ENCODE measurements around the gene IPMK.

DNA sequence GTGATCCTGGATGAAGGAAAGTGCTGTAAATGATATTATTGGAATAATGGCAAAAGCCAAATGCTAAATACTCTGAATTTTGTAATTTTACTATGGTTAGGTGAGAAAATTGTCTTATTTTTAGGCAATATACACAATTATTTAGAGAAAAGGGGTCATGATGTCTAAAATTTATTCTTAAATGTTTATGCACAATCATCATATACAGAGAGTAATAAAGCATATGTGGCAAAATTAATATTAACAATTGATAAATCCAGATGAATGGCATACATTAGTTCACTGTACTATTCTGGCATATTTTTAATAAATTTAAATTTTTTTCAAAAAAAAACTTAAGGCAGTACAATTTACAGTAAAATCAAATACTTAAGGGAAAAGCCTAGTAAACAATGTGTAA, 7.4 kb downstream of the IPMK start:
- TF ChIP-seq CTCF (IDR thresholded peaks at IDR 0.05; ENCODE audit: extremely low read depth in 1 of 2, insufficient read depth in 1 of 2, low read depth in 1 of 2, low read length in 2 of 2) (no peak), POLR2A (IDR thresholded peaks at IDR 0.05; ENCODE audit: low read depth, low read length) (no peak)
- TF ChIP-seq, protein P1, sequence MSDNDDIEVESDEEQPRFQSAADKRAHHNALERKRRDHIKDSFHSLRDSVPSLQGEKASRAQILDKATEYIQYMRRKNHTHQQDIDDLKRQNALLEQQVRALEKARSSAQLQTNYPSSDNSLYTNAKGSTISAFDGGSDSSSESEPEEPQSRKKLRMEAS (IDR thresholded peaks at IDR 0.05; ENCODE audit: insufficient read depth, insufficient read length), result no peak

Measured in endothelial cell of umbilical vein (primary cell).